WTC11 (cell line): ENCODE measurements around the gene TTN.

Experiments used
- CTCF ChIP-seq: fragments of 200-600 bp; IDR thresholded peaks from 2 replicates; pipeline ENCODE4 v1.8.0; 2022; ENCODE audit warnings: antibody characterized with exemption
- E2F1 ChIP-seq: sonication (generic); formaldehyde crosslinking; IDR thresholded peaks from 2 replicates; pipeline ENCODE4 v1.8.0; 2022; ENCODE audit warnings: mild to moderate bottlenecking, missing genetic modification reagents
- FOXP1 ChIP-seq: sonication (generic); formaldehyde crosslinking; IDR thresholded peaks from 2 replicates; pipeline ENCODE4 v1.8.0; 2022; ENCODE audit warnings: missing genetic modification reagents, mild to moderate bottlenecking, moderate library complexity, borderline replicate concordance
- JAZF1 ChIP-seq: fragments of 250-450 bp; sonication (Bioruptor Pico); IDR thresholded peaks from 2 replicates; pipeline ENCODE4 v1.9.0; 2021; ENCODE audit warnings: moderate library complexity, mild to moderate bottlenecking, inconsistent platforms
- JUN ChIP-seq: sonication (generic); formaldehyde crosslinking; IDR thresholded peaks from 2 replicates; pipeline ENCODE4 v1.8.0; 2023; ENCODE audit warnings: mild to moderate bottlenecking, missing genetic modification reagents
- NFYB ChIP-seq: sonication (generic); formaldehyde crosslinking; conservative IDR thresholded peaks from 2 replicates; pipeline ENCODE4 v1.8.0; 2022; ENCODE audit warnings: low read depth, missing genetic modification reagents
- SMAD3 ChIP-seq: sonication (generic); formaldehyde crosslinking; IDR thresholded peaks from 2 replicates; pipeline ENCODE4 v1.8.0; 2022; ENCODE audit warnings: missing genetic modification reagents, mild to moderate bottlenecking, borderline replicate concordance
- SP1 ChIP-seq: sonication (generic); formaldehyde crosslinking; conservative IDR thresholded peaks from 2 replicates; pipeline ENCODE4 v1.8.1; 2022; ENCODE audit warnings: missing genetic modification reagents
- TCF7 ChIP-seq: sonication (generic); formaldehyde crosslinking; IDR thresholded peaks from 2 replicates; pipeline ENCODE4 v1.8.0; 2022; ENCODE audit warnings: mild to moderate bottlenecking, low read depth, missing genetic modification reagents, moderate library complexity
- ZNF121 ChIP-seq: sonication (generic); formaldehyde crosslinking; IDR thresholded peaks from 2 replicates; pipeline ENCODE4 v1.8.0; 2023; ENCODE audit warnings: missing genetic modification reagents
- ZNF423 ChIP-seq: fragments of 250-450 bp; sonication (Bioruptor Pico); IDR thresholded peaks from 2 replicates; pipeline ENCODE4 v2.1.2; 2022; ENCODE audit warnings: mild to moderate bottlenecking, moderate library complexity

GRCh38 chr2:178632729-178633128 lies 174.5 kb downstream of the TTN start:
- no peak for TF ChIP-seq CTCF
- no peak for TF ChIP-seq E2F1 (CRISPR knock-in tag)
- TF ChIP-seq JAZF1 (CRISPR knock-in tag): no peak
- no peak for TF ChIP-seq NFYB
- TF ChIP-seq TCF7 (CRISPR knock-in tag): no peak
- TF ChIP-seq ZNF423 (CRISPR knock-in tag): no peak
- TF ChIP-seq JUN (CRISPR knock-in tag): no peak
- no peak for TF ChIP-seq FOXP1 (CRISPR knock-in tag)
- TF ChIP-seq SMAD3 (CRISPR knock-in tag): no peak
- TF ChIP-seq SP1 (CRISPR knock-in tag): no peak
- TF ChIP-seq ZNF121 (CRISPR knock-in tag): no peak
